Bronchial epithelial cell (primary cell): ENCODE measurements around the gene PADI2. TPM values are rescaled to one million over a fixed set of nuclear protein-coding genes. Genes with fewer than 3 reads are reported as not detected.
A peak's percentile ranks its signal among the peaks of the same experiment; 100 is the strongest.

Experiments used
- DNase-seq: peaks from one replicate; pipeline ENCODE4 v3.0.0-alpha.2; 2010; ENCODE audit warnings: low read depth
- FAIRE-seq: peaks from 2 replicates; lab custom pipeline; 2011; peaks lifted over from hg19 to GRCh38; lab: Jason Lieb, UNC
- H3K27me3 ChIP-seq: 2 replicates; pipeline ENCODE4 v1.5.1; 2011; ENCODE audit warnings: low read length; ENCODE audit not compliant: control insufficient read depth, insufficient read depth
- H3K36me3 ChIP-seq: 2 replicates; pipeline ENCODE4 v1.5.1; 2011; ENCODE audit warnings: low read length; ENCODE audit not compliant: control insufficient read depth, insufficient read depth
- H3K4me3 ChIP-seq: 2 replicates; pipeline ENCODE4 v1.5.1; 2011; ENCODE audit warnings: mild to moderate bottlenecking, low read depth, low read length, control low read depth
- CTCF ChIP-seq: IDR thresholded peaks from 2 replicates; pipeline ENCODE4 v1.5.1; 2011; ENCODE audit warnings: mild to moderate bottlenecking, moderate library complexity, low read length, control low read depth, inconsistent platforms; ENCODE audit not compliant: insufficient read depth, severe bottlenecking
- total RNA-seq: library from RNA; depleted of rRNA; stranded (reverse); fragments of >200 nt; gene quantifications from 2 replicates; pipeline ENCODE4 v1.2.1, GENCODE V29; 2014

PADI2 gene
- total RNA-seq, 1 donor from 2014 or later: 1.3 TPM

DNA sequence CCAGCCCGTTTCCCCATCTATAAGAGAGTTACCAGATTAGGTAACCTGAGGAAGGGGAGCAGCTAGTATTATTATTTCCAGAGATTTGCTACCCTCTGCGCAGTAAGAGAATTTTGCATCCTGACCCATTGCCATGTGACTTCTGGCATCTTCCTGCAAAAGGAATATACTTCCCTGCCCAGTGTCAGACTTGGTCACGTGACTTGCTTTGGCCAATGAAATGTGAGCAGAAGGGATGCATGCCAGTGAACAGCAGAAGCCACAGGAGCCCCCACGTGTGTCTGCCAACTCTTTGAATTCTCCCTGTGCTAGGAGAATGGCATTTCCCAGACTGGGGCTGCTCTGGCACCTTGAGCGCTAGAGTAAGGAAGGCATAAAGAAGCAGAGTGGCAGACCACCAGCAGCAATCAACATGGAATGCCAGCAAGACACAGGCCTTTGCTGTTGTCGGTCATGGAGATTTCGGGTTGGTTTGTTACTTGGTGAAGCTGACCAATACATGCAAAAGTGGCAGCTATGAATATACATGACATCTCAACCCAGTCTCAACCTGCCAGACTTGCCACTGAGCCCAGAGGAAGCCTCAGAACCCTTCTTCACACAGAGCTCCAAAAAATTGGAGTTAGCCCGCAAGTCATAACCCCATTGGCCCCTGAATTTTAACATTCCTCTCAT, 39.0 kb downstream of the PADI2 start:
- no peaks in the 10 kb centered on the region for H3K27me3 ChIP-seq
- no peak for DNase-seq
- TF ChIP-seq CTCF: no peak
- H3K4me3 ChIP-seq: no peak overlapping the region
- no peaks in the 10 kb centered on the region for H3K36me3 ChIP-seq
- FAIRE-seq: no peak

DNA sequence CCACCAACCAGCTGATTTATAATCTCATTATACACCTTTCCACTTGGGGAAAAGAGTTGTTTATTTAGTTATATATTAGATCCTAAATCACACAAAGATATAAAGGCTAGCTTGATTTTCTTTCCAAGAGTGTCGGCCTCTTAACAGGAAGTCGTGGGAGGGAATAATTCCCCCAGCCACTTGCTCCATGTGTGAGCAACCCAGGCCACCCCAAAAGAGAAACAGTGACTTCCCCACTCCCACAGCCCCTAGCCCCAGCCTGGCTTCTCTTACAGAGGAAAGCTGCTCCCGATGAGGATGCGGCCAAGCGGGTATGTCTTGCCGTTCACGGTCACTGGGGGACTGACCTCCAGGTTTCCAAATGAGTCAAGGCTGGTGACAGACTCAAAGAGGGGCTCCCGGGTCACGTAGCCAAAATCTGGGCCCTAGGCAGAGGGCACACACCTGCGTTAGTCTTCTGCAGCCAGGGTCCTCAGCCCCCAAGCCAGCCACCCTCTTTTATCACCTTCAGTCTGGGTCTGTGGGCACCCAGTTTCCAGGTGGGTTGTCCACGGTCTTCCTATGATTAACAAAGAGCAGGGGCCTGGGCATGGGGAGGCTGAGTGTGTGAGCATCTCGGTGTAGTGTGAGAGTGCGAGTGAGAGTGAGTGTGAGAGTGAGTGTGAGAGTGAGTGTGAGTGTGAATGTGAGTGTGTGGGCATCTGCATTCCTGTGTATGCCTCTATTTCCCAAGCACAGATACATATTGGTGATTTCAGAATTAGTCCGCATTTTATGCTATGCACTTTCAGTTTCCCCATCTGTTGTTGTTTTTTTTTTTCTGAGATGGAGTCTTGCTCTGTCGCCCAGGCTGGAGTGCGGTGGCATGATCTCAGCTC, 40.0 kb downstream of the PADI2 start:
- Histone ChIP-seq H3K27me3 (no peaks in the 10 kb centered on the region), H3K36me3 (no peaks in the 10 kb centered on the region), H3K4me3 (no peak overlapping the region)
- no peak for FAIRE-seq
- no peak for TF ChIP-seq CTCF
- no peak for DNase-seq

GRCh38 chr1:17075470-17076255, 43.6 kb downstream of the PADI2 start:
- FAIRE-seq: no peak

DNA sequence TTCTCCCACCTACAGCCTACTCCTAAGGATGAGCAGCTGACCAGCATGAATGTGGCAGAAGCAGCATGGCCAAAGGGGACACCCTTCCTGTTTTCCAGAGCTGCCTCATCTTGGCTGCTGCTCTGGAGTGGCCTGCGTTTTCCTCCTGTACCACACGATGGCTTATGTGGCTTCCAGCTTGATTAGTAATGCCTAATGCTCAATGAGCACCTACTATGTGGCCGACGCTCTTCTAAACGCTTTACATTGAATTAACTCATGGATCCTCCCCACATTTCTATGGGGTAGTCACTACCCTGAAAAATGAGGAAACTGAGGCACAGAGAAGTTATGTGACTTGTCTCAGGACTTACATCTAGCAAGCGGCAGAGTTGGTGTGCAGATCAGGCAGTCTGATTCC, 47.5 kb downstream of the PADI2 start:
- DNase-seq (no peak), FAIRE-seq (peak; percentile 7)
- Histone ChIP-seq H3K4me3 (no peak overlapping the region), H3K27me3 (no peaks in the 10 kb centered on the region), H3K36me3 (no peaks in the 10 kb centered on the region)
- no peak for TF ChIP-seq CTCF

More at GRCh38 chr1:17075470-17076255, 43.6 kb downstream of the PADI2 start:
- no peaks in the 10 kb centered on the region for H3K36me3 ChIP-seq
- TF ChIP-seq CTCF: peak; percentile 43
- DNase-seq: no peak
- H3K27me3 ChIP-seq: no peaks in the 10 kb centered on the region
- no peak overlapping the region for H3K4me3 ChIP-seq

DNA sequence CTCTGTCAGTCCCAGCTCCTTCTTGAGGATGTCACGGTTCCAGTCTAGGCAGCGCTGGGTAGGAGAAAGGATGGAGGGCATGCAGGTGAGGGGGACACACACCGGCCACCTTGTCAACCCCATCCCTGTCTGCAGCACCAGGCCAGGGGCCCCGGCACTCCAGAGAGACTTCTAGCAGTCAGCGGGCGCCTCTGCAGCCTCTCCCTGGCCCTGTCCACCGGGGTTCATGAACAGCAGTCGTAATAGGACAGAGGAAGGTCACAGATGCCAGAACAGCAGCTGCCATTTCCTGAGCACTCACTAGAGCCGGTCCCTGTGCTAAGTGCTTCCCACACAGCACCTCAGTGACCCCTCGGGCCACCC, 49.1 kb downstream of the PADI2 start:
- no peak for TF ChIP-seq CTCF
- Histone ChIP-seq H3K4me3 (no peak overlapping the region), H3K27me3 (no peaks in the 10 kb centered on the region), H3K36me3 (no peaks in the 10 kb centered on the region)
- no peak for DNase-seq
- FAIRE-seq: no peak
